Colonic mucosa (tissue), 4 donors: ENCODE results near the gene PRPF18. TPM values are rescaled to one million over a fixed set of nuclear protein-coding genes. Genes with fewer than 3 reads are reported as not detected.

Experiments
- DNase-seq: peaks from one replicate; pipeline ENCODE4 v3.0.0-alpha.2; 2020
- H3K27ac ChIP-seq: fragments of 200-600 bp; one replicate; pipeline ENCODE4 v1.8.0; 2021
- H3K27me3 ChIP-seq: fragments of 200-600 bp; one replicate; pipeline ENCODE4 v1.8.0; 2021
- H3K36me3 ChIP-seq: fragments of 200-600 bp; one replicate; pipeline ENCODE4 v1.8.0; 2021
- H3K4me1 ChIP-seq: fragments of 200-600 bp; one replicate; pipeline ENCODE4 v1.8.0; 2021; ENCODE audit warnings: mild to moderate bottlenecking
- H3K4me3 ChIP-seq: fragments of 200-600 bp; one replicate; pipeline ENCODE4 v1.8.0; 2021
- H3K9ac ChIP-seq, 2 donors: one replicate each; pipeline ENCODE4 v1.7.0; 2013; ENCODE audit warnings: control low read depth in 2 of 2, low read depth in 2 of 2, low read length in 2 of 2
- H3K9me3 ChIP-seq: fragments of 200-600 bp; one replicate; pipeline ENCODE4 v1.8.0; 2021
- intact Hi-C: fragments of 100-400 bp; cut with DNase I; formaldehyde crosslinking; loops from one replicate; pipeline ENCODE4 v1.14.1; 2022
- total RNA-seq, 2 donors: library from RNA; stranded (reverse); fragmentation: NEBNext Ultra II Directional in 1 of 2; extraction: Animal tissue kit (Norgen Biotek cat#: 25700) in 1 of 2; gene quantifications; one replicate each; pipeline ENCODE4 v1.2.1, GENCODE V29; 2021
- TF ChIP-seq, protein P1 (sequence below): fragments of 200-600 bp; IDR thresholded peaks from one replicate; pipeline ENCODE4 v1.8.0; 2022; ENCODE audit warnings: antibody characterized with exemption, mild to moderate bottlenecking
- donor health status: healthy.
- donor health status: DM: no; HTN: no; CAD: no.
- donor health status: DM: no; HTN: no; CAD: no.

The PRPF18 gene
- total RNA-seq, 2 donors from 2014 or later: 20.3 to 20.4 TPM

DNA sequence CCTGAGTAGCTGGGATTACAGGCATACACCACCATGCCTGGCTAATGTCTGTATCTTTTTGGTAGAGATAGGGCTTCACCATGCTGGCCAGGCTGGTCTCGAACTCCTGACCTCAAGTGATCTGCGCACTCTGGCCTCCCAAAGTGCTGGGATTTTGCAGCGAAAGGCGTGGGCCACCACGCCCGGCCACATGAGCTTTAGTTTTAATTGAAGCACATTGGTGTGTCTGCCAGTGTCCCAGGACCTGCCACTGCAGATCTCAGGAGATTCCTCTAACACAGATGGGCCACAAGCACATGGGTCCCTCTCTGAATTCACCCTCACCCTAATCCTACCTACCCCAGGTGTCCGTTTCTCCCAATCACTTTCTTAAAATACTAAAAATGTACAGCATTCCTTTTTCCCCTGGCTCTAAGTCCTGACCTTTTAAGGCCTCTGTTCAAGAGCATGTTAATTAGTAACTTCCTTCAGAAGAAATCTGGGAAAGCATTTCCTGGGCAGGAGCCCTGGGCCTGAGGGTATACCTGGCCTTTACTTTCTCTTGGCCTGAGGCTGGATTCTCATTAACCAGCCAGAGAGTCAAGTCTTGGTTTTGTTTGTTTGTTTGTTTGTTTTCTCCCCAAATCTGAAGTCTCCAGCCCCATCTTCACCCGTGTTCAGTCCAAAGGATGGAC, 82.6 kb downstream of the PRPF18 start:
- Histone ChIP-seq H3K36me3 (no peaks in the 10 kb centered on the region), H3K9ac (no peak overlapping the region), H3K9me3 (no peaks in the 10 kb centered on the region), H3K27me3 (no peaks in the 10 kb centered on the region), H3K27ac (no peak overlapping the region), H3K4me1 (no peaks in the 10 kb centered on the region), H3K4me3 (no peak overlapping the region)
- intact Hi-C loops: no loop called here
- no peak for DNase-seq
- TF ChIP-seq, protein P1, sequence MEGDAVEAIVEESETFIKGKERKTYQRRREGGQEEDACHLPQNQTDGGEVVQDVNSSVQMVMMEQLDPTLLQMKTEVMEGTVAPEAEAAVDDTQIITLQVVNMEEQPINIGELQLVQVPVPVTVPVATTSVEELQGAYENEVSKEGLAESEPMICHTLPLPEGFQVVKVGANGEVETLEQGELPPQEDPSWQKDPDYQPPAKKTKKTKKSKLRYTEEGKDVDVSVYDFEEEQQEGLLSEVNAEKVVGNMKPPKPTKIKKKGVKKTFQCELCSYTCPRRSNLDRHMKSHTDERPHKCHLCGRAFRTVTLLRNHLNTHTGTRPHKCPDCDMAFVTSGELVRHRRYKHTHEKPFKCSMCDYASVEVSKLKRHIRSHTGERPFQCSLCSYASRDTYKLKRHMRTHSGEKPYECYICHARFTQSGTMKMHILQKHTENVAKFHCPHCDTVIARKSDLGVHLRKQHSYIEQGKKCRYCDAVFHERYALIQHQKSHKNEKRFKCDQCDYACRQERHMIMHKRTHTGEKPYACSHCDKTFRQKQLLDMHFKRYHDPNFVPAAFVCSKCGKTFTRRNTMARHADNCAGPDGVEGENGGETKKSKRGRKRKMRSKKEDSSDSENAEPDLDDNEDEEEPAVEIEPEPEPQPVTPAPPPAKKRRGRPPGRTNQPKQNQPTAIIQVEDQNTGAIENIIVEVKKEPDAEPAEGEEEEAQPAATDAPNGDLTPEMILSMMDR: no peak

DNA sequence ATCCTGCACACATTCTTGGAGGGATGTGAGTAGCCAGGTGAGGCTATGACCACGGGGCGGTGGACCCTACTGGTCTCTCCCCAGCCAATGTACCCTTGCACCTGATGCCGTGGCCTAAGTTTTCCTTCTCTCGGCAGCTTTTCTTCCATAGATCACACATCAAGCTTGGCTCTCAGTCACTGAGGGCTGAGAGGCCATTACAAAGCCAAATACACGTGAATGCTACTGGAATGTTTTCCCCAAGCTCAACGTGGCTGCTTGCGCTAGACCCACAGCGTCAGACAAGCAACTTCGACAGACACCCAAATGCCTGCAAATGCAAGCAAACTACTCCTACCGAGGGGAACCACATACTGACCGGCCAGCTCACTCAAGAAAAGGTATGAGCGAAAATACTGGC, 83.1 kb downstream of the PRPF18 start:
- Histone ChIP-seq H3K9ac (no peak overlapping the region), H3K9me3 (no peaks in the 10 kb centered on the region), H3K27me3 (no peaks in the 10 kb centered on the region), H3K4me3 (no peak overlapping the region), H3K36me3 (no peaks in the 10 kb centered on the region), H3K27ac (no peak overlapping the region), H3K4me1 (no peaks in the 10 kb centered on the region)
- intact Hi-C loops: no loop called here
- TF ChIP-seq, protein P1: no peak
- no peak for DNase-seq

DNA sequence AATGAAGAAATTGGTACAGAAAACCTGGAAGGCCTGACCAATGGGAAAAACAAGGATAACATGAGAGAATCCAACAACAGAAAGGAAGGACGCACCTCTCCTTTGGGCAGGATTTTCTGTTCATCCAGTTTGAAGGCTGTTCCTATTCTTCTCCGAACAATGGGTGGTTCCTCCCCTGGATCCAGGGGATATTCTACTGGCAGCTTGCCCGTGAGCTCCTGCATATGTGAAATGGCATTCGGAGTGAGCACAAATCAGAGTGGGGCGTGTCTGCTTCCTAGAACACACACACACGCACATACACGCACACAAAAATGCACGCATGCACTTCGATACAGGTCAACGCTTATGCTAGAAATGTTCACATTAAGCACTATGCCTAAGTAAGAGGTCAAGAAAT, 83.5 kb downstream of the PRPF18 start:
- Histone ChIP-seq H3K36me3 (no peaks in the 10 kb centered on the region), H3K9ac (no peak overlapping the region)
- intact Hi-C loops: no loop called here

DNA sequence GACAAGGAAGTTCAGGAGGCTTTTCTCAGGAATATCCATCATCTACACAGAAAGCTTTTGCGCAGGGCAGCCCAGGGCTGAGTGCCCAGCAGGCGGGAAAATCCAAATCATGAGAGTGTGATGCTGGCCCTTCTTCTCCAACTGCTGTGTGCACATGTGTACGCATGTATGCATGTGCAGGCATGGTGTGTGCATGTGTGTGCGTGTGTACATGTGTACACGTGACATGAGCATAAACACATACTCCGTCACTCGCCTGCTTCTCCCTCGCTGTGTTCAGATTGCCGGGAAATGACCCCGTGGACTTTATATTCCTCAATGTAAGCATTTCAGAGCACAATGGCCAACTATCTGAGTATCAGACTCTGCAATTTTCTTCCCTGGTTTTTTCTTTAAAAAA, 85.1 kb downstream of the PRPF18 start:
- Histone ChIP-seq H3K9me3 (no peaks in the 10 kb centered on the region), H3K9ac (no peak overlapping the region), H3K27ac (no peak overlapping the region), H3K4me1 (no peaks in the 10 kb centered on the region), H3K36me3 (no peaks in the 10 kb centered on the region), H3K27me3 (no peaks in the 10 kb centered on the region), H3K4me3 (no peak overlapping the region)
- no peak for DNase-seq
- TF ChIP-seq, protein P1: no peak
- intact Hi-C loops: no loop called here

More for the DNA sequence above, 83.5 kb downstream of the PRPF18 start:
- Histone ChIP-seq H3K9me3 (no peaks in the 10 kb centered on the region), H3K27ac (no peak overlapping the region), H3K4me1 (no peaks in the 10 kb centered on the region), H3K4me3 (no peak overlapping the region), H3K27me3 (no peaks in the 10 kb centered on the region)
- DNase-seq: no peak
- TF ChIP-seq, protein P1: no peak

DNA sequence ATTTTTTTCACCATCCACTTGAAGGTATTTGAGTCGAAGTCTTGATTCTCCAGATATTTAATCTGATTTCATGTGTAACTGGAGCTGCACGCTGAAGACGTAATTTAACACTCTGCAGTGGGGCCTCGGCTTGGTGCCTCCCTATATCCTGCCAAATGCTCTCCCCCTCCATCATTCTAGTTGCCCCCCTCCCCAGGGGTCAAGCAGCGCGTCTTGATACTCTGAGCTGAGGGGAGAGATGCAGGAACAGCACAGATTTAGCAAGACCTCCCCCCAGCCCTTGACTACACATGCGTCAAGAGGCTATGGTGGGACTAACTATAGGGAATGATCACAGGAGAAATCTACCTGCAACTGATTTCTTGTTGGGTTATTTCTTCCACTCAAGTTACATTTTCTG, 85.8 kb downstream of the PRPF18 start:
- no peaks in the 10 kb centered on the region for H3K9me3 ChIP-seq
- TF ChIP-seq, protein P1: no peak
- H3K27me3 ChIP-seq: no peaks in the 10 kb centered on the region
- intact Hi-C loops: no loop called here
- H3K9ac ChIP-seq: no peak overlapping the region
- H3K36me3 ChIP-seq: peaks cover 3% of the 10 kb centered on the region
- H3K4me1 ChIP-seq: no peaks in the 10 kb centered on the region
- no peak overlapping the region for H3K27ac ChIP-seq
- H3K4me3 ChIP-seq: no peak overlapping the region
- DNase-seq: no peak
